Glomerular visceral epithelial cell (primary cell): Measurements from ENCODE around the gene ASGR2.
"Not testable (repeated sequence)": the region's sequence is repeated elsewhere in the genome, so short reads cannot be mapped to it uniquely, and the experiment has no call there.

Experiments
- DNase-seq: peaks from one replicate; pipeline ENCODE4 v3.0.0-alpha.2; 2016; ENCODE audit errors: extremely low spot score

The ASGR2 gene

GRCh38 chr17:7100641-7101379 lies 13.8 kb downstream of the ASGR2 start:
- DNase-seq, result not testable (repeated sequence)

- no peak for DNase-seq
Measured at GRCh38 chr17:7098802-7099459, 15.7 kb downstream of the ASGR2 start.

DNA sequence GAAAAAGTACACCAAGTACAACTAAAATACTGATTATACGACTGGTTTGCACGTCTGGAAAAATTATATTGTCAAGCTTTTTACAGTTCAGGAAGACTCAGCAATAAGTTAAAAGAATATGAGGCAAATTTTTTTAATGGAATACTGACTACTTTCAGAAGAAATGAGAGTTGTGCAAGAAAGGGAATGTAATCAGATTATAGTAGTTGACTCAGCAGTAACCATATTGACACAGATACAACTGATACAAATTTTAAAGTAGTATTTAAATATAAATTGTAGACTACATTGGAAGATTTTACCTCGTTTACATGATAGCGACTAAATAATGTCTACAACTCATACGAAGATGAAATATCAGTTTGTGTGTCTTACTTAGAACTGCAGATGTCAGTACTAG lies 16.7 kb downstream of the ASGR2 start:
- DNase-seq, result no peak

DNA sequence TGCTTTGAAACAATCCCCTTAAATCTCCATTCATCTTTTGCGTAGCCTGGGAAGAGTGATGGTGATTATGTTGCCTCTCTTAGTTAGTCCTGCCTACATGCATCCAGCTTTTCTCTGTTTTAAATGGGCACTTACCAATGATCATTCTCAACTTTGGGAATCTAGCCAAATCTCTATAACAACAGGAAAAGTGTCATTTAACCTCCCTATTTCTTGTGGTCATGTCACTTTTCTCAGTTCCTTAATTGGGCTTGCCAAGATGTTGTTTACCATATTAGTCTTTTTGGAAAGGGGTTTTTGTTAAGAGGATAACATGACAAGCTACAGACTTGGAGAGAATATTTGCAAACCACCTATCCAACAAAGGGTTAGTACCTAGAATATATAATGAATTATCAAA lies 19.0 kb downstream of the ASGR2 start:
- DNase-seq, result no peak

GRCh38 chr17:7094652-7095019 lies 20.0 kb downstream of the ASGR2 start:
- no peak for DNase-seq

DNA sequence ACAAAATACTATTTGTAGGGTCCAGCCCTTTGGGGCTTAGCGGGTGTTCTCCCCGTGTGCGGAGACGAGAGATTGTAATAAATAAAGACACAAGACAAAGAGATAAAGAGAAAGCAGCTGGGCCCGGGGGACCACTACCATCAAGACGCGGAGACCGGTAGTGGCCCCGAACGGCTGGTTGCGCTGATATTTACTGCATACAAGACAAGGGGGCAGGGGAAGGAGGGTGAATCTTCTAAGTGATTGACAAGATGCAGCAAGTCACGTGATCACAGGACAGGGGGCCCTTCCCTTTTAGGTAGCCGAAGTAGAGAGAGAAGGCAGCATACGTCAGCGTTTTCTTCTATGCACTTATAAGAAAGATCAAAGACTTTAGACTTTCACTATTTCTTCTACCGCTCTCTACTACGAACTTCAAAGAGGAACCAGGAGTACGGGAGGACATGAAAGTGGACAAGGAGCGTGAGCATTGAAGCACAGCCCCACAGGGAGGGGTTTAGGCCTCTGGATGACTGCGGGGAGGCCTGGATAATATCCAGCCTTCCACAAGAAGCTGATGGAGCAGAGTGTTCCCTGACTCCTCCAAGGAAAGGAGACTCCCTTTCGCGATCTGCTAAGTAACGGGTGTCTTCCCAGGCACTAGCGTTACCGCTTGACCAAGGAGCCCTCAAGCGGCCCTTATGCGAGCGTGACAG lies 23.2 kb downstream of the ASGR2 start:
- DNase-seq, result not testable (repeated sequence)

GRCh38 chr17:7089570-7089969 lies 25.1 kb downstream of the ASGR2 start:
- not testable (repeated sequence) for DNase-seq

GRCh38 chr17:7088442-7088841 lies 26.2 kb downstream of the ASGR2 start:
- DNase-seq, result not testable (repeated sequence)

DNA sequence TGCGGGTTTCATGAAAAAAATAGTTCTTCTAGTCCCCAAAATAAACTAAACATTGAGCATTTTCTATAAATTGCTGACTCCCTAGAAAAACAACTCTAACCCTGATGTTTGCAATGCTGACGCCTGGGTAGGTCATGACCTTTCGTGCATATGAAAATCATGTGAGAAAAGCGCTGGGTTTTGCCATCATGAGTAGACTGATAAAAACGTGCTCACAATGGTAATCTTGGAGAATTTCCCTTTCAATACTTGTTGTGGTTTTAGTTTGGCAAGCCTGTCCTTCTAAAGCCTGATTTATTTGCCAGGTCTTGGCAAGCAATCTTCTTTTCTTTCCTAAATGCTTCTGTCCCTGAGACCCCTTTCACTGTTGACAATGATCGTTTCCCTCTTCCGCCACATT lies 30.5 kb downstream of the ASGR2 start:
- no peak for DNase-seq

- DNase-seq, result no peak
Measured at GRCh38 chr17:7083592-7083991, 31.0 kb downstream of the ASGR2 start.

GRCh38 chr17:7081341-7082062 lies 33.1 kb downstream of the ASGR2 start:
- no peak for DNase-seq

DNA sequence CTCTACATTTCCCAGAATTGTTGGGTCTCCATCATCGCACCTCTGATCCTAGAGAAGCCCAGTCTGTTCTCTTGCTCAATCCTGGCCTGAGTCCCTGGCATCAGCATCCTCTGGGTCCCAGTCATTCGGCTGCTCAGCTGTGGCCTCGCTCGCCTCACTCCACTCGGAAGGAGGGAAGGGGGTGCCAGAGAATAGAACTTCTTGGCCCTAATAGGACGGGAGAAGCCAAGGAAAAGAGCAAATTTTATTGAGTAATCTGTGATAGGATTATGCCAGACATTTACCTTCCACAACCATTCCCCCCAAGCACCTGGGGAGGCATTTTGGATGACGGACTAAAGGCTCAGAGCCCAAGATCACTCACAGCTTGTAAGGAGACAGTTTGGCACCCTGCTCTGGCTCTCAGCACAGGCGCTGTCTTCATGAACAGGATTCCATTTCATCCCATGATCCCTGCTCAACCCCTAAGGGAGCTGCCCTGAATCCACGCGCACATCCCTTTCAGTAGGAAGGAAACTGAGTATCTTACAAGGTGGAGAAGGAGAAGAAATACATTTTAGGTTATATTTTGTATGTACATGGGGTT lies 34.1 kb downstream of the ASGR2 start:
- no peak for DNase-seq

DNA sequence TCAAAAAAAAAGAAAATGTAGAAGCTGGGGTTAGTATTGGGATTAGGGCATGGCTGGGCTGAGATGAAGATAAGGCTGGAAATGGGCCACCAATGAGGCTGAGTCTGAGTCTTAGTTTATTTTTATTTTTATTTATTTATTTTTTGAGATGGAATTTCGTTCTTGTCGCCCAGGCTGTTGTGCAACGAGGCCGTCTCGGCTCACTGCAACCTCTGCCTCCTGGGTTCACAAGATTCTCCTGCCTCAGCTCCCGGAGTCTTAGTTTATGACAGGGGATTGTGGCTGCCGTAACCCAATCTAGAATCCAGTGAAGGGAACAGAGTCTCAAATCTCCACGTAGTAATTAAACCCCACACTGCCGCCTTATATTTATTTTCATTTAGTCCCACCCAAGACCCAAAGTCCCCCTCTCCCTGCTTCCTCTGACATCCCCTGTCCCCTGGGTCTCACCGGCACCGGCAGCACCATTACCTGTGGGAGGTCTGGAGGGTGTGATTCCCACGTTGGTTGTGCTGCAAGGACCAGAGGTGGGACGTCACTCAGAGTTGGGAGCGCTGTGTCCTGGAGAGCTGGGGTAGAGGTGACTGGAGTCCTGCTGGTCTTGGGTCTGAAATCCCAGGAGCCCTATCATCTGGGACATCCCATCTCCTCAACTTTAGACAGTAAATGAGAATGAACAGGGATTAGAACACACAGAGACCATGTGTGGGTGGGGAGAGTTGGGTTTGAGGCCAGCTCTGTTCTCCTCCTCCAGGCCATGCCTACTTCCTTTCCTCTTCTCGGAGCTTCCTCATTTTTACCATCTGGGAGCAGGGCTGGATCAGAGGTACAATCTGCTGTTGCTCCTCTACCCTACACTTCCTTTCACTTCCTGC lies 34.8 kb downstream of the ASGR2 start, which contains the start of gene CLEC10A:
TSS of gene CLEC10A (minus strand) at position 671 of the 875 bp plus-strand sequence. CDS start 1,439 bp downstream, outside the sequence.
- no peak for DNase-seq

- DNase-seq, result no peak
Measured at GRCh38 chr17:7078711-7079110, 35.9 kb downstream of the ASGR2 start.

DNA sequence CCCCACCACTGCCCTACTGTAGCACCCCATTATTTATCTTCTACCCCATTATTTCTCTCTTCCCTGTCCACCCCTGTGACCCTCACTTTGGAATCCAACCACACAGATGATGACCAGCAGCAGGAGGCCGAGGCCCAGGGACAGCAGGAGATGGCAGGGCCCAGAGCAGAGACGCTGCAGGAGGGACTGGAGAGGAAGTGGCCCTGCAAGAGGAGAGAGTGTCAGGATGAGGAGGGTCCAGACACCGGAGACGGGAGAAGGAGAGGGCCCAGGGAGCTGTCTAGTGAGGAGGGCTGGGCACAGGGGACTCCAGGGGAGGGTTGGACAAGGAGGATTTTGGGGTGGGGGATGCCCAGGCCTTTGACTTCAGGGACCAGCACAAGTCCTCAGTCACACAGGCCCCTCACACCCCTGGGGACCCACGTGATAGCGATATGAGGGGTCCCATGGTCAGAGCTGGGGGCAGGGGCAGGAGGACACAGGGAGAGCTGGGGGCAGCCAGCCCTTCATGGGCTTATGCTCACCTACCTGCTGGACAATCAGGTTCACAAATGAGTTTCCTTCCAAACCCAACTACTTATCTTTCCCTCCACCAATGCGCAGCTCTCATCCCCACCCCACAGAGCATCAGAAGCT lies 36.6 kb downstream of the ASGR2 start:
- DNase-seq, result no peak

DNA sequence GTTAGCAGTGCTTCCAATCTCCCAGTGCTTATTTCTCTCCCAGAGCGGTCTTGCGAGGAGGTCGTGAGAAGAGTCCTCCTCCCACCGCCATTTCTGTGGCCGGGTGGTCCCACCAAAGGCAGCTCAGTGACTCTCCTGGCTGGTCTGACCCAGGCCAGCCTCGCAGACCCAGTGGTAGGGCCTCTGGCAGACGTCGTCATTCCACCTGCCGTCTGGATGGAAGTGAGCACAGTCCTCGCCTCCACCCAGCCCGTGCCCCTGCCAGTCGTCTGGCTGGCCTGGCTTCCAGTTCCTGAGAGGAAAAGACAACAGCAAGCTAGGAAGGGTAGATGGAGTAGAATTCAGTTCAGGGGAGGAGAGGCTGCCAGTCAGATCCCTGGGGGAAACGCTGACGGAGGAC lies 39.7 kb downstream of the ASGR2 start:
- no peak for DNase-seq

DNA sequence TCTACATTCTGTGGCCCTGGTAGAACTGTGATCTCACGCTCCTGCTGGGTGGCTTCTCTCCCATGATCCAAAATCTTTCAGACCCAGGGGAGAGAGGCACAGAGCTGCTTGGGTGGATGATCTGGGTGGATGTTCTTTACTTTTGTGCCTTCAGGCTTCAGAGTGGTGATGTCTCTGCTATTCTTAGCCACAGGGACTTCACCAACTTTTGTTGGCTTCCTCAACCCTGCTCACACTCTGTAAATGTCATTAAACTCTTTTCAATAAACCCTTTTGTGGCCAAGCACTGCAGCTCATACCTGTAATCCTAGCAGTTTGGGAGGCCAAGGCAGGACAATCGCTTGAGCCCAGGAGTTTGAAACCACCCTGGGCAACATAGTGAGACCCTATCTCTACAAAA lies 42.2 kb downstream of the ASGR2 start:
- DNase-seq, result no peak

GRCh38 chr17:7070712-7071111 lies 43.9 kb downstream of the ASGR2 start:
- no peak for DNase-seq

GRCh38 chr17:7068268-7068667 lies 46.4 kb downstream of the ASGR2 start:
- DNase-seq, result no peak

- DNase-seq, result no peak
Measured at GRCh38 chr17:7067198-7067597, 47.4 kb downstream of the ASGR2 start.
